ENCODE measurements around the gene CHN2. TPM values are rescaled to one million over a fixed set of nuclear protein-coding genes. Genes with fewer than 3 reads are reported as not detected.

Gene CHN2
- total and polyA plus RNA-seq, 10 donors: 4.2 to 52.0 (median 28.5) TPM

- Histone ChIP-seq H3K4me3 (peak overlapping the region in 1 of 8 donors; percentile 45), H3K27ac (peak overlapping the region in 5 of 8 donors; percentile 10 to 70 (median 42)), H3K4me1 (peaks cover 12 to 40% (median 20%) of the 10 kb centered on the region in 6 donors), H3K27me3 (replicated peaks in 1 of 7) (no peaks in the 10 kb centered on the region), H3K36me3 (no peaks in the 10 kb centered on the region), H3K9me3 (no peaks in the 10 kb centered on the region)
- intact Hi-C loops (cut with DNase I; ENCODE audit: low total_unique reads): no loop called here
- TF ChIP-seq POLR2AphosphoS5 (IDR thresholded peaks at IDR 0.05) (peak in 1 of 3 donors; percentile 26), POLR2A (IDR thresholded peaks at IDR 0.05) (no peak), CTCF (IDR thresholded peaks at IDR 0.05 in 8 of 11, conservative IDR thresholded peaks at IDR 0.05 in 3 of 11) (no peak)
- no peak for DNase-seq
- 8 to 25% (median 18%) methylated on average over 4 of the region's 4 CpGs for WGBS, 5 donors
These were observed 143.1 kb downstream of the CHN2 start for GRCh38 chr7:29337546-29338116.

DNA sequence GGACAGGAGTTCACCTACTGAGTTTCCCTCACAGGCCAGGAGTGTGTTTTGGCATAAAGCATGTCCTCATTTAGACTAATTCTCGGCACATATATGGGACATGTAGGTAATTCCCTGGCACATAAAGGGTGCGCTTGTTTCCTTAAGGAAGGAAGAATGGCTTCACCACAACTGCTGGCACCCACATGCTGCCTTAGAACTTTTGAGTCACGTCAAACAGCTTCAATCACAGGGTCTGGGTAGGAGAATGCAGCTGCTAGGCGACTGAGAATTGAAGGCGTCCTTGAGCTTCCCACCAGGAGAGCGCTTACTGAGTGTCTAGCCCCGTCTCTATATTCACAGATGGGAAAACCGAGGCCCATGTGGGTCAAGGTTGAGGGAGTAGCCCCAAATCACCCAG is 146.1 kb downstream of the CHN2 start:
- H3K36me3 ChIP-seq: no peaks in the 10 kb centered on the region
- peaks cover 8 to 46% (median 21%) of the 10 kb centered on the region in 6 donors for H3K4me1 ChIP-seq
- WGBS, 5 donors: 72 to 90% (median 85%) methylated on average over 8 of the region's 8 CpGs
- no peak for DNase-seq
- H3K27ac ChIP-seq: no peak overlapping the region
- H3K27me3 ChIP-seq (replicated peaks in 1 of 7): no peaks in the 10 kb centered on the region
- no peaks in the 10 kb centered on the region for H3K9me3 ChIP-seq
- TF ChIP-seq POLR2A (IDR thresholded peaks at IDR 0.05) (no peak), POLR2AphosphoS5 (IDR thresholded peaks at IDR 0.05) (no peak), CTCF (IDR thresholded peaks at IDR 0.05 in 8 of 11, conservative IDR thresholded peaks at IDR 0.05 in 3 of 11) (no peak)
- intact Hi-C loops (cut with DNase I; ENCODE audit: low total_unique reads): no loop called here
- H3K4me3 ChIP-seq: no peak overlapping the region

DNA sequence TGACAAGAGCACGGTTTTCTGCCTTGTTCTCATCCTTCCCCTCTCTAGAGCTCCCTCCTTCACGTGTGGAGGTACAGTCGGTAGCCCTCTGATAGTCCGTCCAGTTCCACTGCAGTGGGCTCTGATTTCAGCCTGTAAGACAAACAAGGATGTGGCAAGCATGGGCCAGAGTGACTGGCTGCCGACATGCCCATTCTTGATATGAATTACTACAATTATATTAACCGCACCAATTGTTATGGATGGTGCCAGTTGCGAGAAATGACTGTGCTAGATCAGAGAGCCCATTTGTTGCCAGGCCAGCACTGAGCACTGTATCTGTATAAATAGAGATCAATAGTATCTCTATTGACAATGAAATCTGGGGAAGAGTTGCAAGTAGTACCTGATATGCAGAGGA is 146.6 kb downstream of the CHN2 start:
- Histone ChIP-seq H3K27me3 (replicated peaks in 1 of 7) (no peaks in the 10 kb centered on the region), H3K4me1 (peaks cover 8 to 41% (median 21%) of the 10 kb centered on the region in 6 donors), H3K36me3 (no peaks in the 10 kb centered on the region), H3K9me3 (no peaks in the 10 kb centered on the region), H3K27ac (no peak overlapping the region), H3K4me3 (no peak overlapping the region)
- TF ChIP-seq POLR2A (IDR thresholded peaks at IDR 0.05): no peak
- TF ChIP-seq CTCF (IDR thresholded peaks at IDR 0.05 in 8 of 11, conservative IDR thresholded peaks at IDR 0.05 in 3 of 11): no peak
- no peak for TF ChIP-seq POLR2AphosphoS5 (IDR thresholded peaks at IDR 0.05)
- no peak for DNase-seq
- intact Hi-C loops (cut with DNase I; ENCODE audit: low total_unique reads): no loop called here
- WGBS, 5 donors: 74 to 95% (median 90%) methylated on average over 7 of the region's 7 CpGs

GRCh38 chr7:29342761-29343160 is 148.2 kb downstream of the CHN2 start:
- no peaks in the 10 kb centered on the region for H3K36me3 ChIP-seq

More at GRCh38 chr7:29342761-29343160, 148.2 kb downstream of the CHN2 start:
- Histone ChIP-seq H3K27ac (no peak overlapping the region), H3K4me1 (peaks cover under 1 to 25% (median 11%) of the 10 kb centered on the region in 6 donors), H3K4me3 (no peak overlapping the region), H3K27me3 (replicated peaks in 1 of 7) (no peaks in the 10 kb centered on the region), H3K9me3 (no peaks in the 10 kb centered on the region)
- TF ChIP-seq POLR2AphosphoS5 (IDR thresholded peaks at IDR 0.05) (no peak), POLR2A (IDR thresholded peaks at IDR 0.05) (no peak), CTCF (IDR thresholded peaks at IDR 0.05 in 8 of 11, conservative IDR thresholded peaks at IDR 0.05 in 3 of 11) (no peak)
- WGBS, 5 donors: 88 to 96% (median 91%) methylated on average over 3 of the region's 3 CpGs
- intact Hi-C loops (cut with DNase I; ENCODE audit: low total_unique reads): no loop called here
- no peak for DNase-seq

Measured in spleen (tissue), 11 donors.